H1 (cell line): ENCODE measurements around the gene INPP4A. TPM values are rescaled to one million over a fixed set of nuclear protein-coding genes. Genes with fewer than 3 reads are reported as not detected.

Experiments
- CTCF ChIA-PET: fragments of 300-600 bp; sonication (Branson Sonifier 250); formaldehyde crosslinking; loops from one replicate; lab custom pipeline; 2021; ENCODE audit not compliant: partially characterized antibody; lab: Charles Lee
- POLR2A ChIA-PET: fragments of 300-600 bp; sonication (Branson Sonifier 250); formaldehyde crosslinking; loops from one replicate; lab custom pipeline; 2021; ENCODE audit warnings: inconsistent platforms; ENCODE audit not compliant: partially characterized antibody; lab: Charles Lee
- DNase-seq, 2 experiments: peaks; one replicate each; pipeline versions ENCODE4 v3.0.0 to v3.0.0-alpha.2; 2010 to 2022; ENCODE audit warnings: low spot score in 2 of 2, low read depth in 1 of 2, mixed read lengths in 1 of 2
- FAIRE-seq: peaks from 2 replicates; lab custom pipeline; 2011; peaks lifted over from hg19 to GRCh38; lab: Jason Lieb, UNC
- H2AFZ ChIP-seq: 2 replicates; pipeline ENCODE4 v1.8.1; 2012; ENCODE audit warnings: low read length, inconsistent platforms
- H2AK5ac ChIP-seq: 2 replicates; pipeline ENCODE4 v1.6.1; 2013; ENCODE audit warnings: low read depth, low read length
- H2BK120ac ChIP-seq: replicated peaks from 2 replicates; pipeline ENCODE3; 2013; ENCODE audit warnings: low read depth, low read length, inconsistent platforms
- H2BK12ac ChIP-seq: 2 replicates; pipeline ENCODE4 v1.6.1; 2013; ENCODE audit warnings: low read depth, low read length
- H2BK15ac ChIP-seq: 2 replicates; pipeline ENCODE4 v1.6.1; 2013; ENCODE audit warnings: low read length
- H2BK20ac ChIP-seq: 2 replicates; pipeline ENCODE4 v1.6.1; 2013; ENCODE audit warnings: low read length
- H2BK5ac ChIP-seq: 2 replicates; pipeline ENCODE4 v1.6.1; 2013; ENCODE audit warnings: low read depth, low read length
- H3K14ac ChIP-seq: 2 replicates; pipeline ENCODE4 v1.6.1; 2013; ENCODE audit warnings: inconsistent platforms; ENCODE audit not compliant: insufficient read length
- H3K18ac ChIP-seq: 2 replicates; pipeline ENCODE4 v1.6.1; 2013; ENCODE audit warnings: low read length; ENCODE audit errors: extremely low read depth
- H3K23ac ChIP-seq: 2 replicates; pipeline ENCODE4 v1.6.1; 2013; ENCODE audit warnings: inconsistent platforms; ENCODE audit not compliant: insufficient read length
- H3K23me2 ChIP-seq: 2 replicates; pipeline ENCODE4 v1.6.1; 2013; ENCODE audit warnings: low read depth, low read length
- H3K27ac ChIP-seq: 2 replicates; pipeline ENCODE4 v1.6.1; 2011; ENCODE audit warnings: low read depth, low read length, inconsistent platforms
- H3K27me3 ChIP-seq, 4 experiments: replicated peaks in 1 of 4; 1 replicate in 1 of 4; 2 replicates in 3 of 4; pipeline versions ENCODE4 v1.6.1 to v1.8.1; 2011 to 2013; ENCODE audit warnings: low read length in 3 of 4, mild to moderate bottlenecking in 3 of 4, inconsistent platforms in 2 of 4, mixed read lengths in 2 of 4, moderate library complexity in 1 of 4; ENCODE audit not compliant: control insufficient read depth in 3 of 4, insufficient read depth in 3 of 4; ENCODE audit errors: extremely low read depth in 1 of 4
- H3K36me3 ChIP-seq, 4 experiments: 2 replicates each; pipeline versions ENCODE4 v1.6.1 to v1.8.1; 2011 to 2013; ENCODE audit warnings: mild to moderate bottlenecking in 4 of 4, low read length in 3 of 4, moderate library complexity in 2 of 4, control low read depth in 1 of 4, inconsistent platforms in 1 of 4; ENCODE audit not compliant: insufficient read depth in 4 of 4, control insufficient read depth in 2 of 4
- H3K4ac ChIP-seq: replicated peaks from 2 replicates; pipeline ENCODE3; 2013; ENCODE audit warnings: low read length, low read depth, mixed read lengths, inconsistent platforms; ENCODE audit not compliant: insufficient read length
- H3K4me1 ChIP-seq, 4 experiments: replicated peaks in 1 of 4; 1 replicate in 1 of 4; 2 replicates in 3 of 4; pipeline versions ENCODE4 v1.6.1 to v1.8.1; 2011 to 2013; ENCODE audit warnings: low read length in 3 of 4, inconsistent platforms in 2 of 4, mixed read lengths in 1 of 4; ENCODE audit not compliant: insufficient read depth in 4 of 4, control insufficient read depth in 3 of 4
- H3K4me2 ChIP-seq, 2 experiments: 2 replicates each; pipeline versions ENCODE4 v1.6.1 to v1.8.1; 2011 to 2013; ENCODE audit warnings: low read depth in 2 of 2, low read length in 2 of 2, control low read depth in 1 of 2, inconsistent platforms in 1 of 2, mild to moderate bottlenecking in 1 of 2; ENCODE audit not compliant: insufficient read depth in 1 of 2
- H3K4me3 ChIP-seq, 4 experiments: fragments of 200-600, 300-600 bp in 1 of 4; sonication (generic), shearing (Covaris generic), sonication (Bioruptor Twin) in 1 of 4; 2 replicates each; pipeline versions ENCODE4 v1.5.1 to v1.8.1; 2011 to 2016; ENCODE audit warnings: low read length in 4 of 4, low read depth in 3 of 4, control low read depth in 2 of 4, inconsistent platforms in 2 of 4, mild to moderate bottlenecking in 2 of 4, mixed read lengths in 1 of 4, moderate library complexity in 1 of 4; ENCODE audit not compliant: insufficient read depth in 2 of 4; ENCODE audit errors: extremely low read depth in 1 of 4
- H3K56ac ChIP-seq: replicated peaks from 2 replicates; pipeline ENCODE3; 2013; ENCODE audit warnings: low read depth, mild to moderate bottlenecking, mixed read lengths, low read length, inconsistent platforms; ENCODE audit not compliant: insufficient read length
- H3K79me1 ChIP-seq: 2 replicates; pipeline ENCODE4 v1.6.1; 2013; ENCODE audit warnings: low read depth, low read length, control low read depth
- H3K79me2 ChIP-seq, 2 experiments: 2 replicates each; pipeline versions ENCODE4 v1.6.1 to v1.8.1; 2012 to 2013; ENCODE audit warnings: low read length in 2 of 2, mild to moderate bottlenecking in 2 of 2, inconsistent platforms in 1 of 2; ENCODE audit not compliant: insufficient read depth in 2 of 2, control insufficient read depth in 1 of 2
- H3K9ac ChIP-seq, 4 experiments: replicated peaks in 1 of 4; 1 replicate in 1 of 4; 2 replicates in 3 of 4; pipeline versions ENCODE4 v1.6.1 to v1.8.1; 2011 to 2013; ENCODE audit warnings: low read depth in 3 of 4, low read length in 3 of 4, control low read depth in 2 of 4, mild to moderate bottlenecking in 2 of 4, moderate library complexity in 2 of 4, inconsistent platforms in 1 of 4; ENCODE audit errors: extremely low read depth in 1 of 4
- H3K9me3 ChIP-seq, 2 experiments: 2 replicates each; pipeline versions ENCODE4 v1.6.1 to v1.8.1; 2012 to 2013; ENCODE audit warnings: mild to moderate bottlenecking in 2 of 2, moderate library complexity in 2 of 2, control low read depth in 1 of 2, inconsistent platforms in 1 of 2, low read depth in 1 of 2, low read length in 1 of 2, mixed read lengths in 1 of 2; ENCODE audit not compliant: insufficient read depth in 2 of 2
- H4K20me1 ChIP-seq, 2 experiments: replicated peaks in 1 of 2; 2 replicates each; pipeline versions ENCODE3 to v1.8.1; 2011 to 2013; ENCODE audit warnings: inconsistent platforms in 2 of 2, low read length in 2 of 2, mild to moderate bottlenecking in 1 of 2; ENCODE audit not compliant: insufficient read depth in 2 of 2, control insufficient read depth in 1 of 2
- H4K5ac ChIP-seq: 2 replicates; pipeline ENCODE4 v1.6.1; 2013; ENCODE audit warnings: low read length, low read depth, mixed read lengths, inconsistent platforms; ENCODE audit not compliant: insufficient read length
- H4K8ac ChIP-seq: 2 replicates; pipeline ENCODE4 v1.8.0; 2013; ENCODE audit warnings: mild to moderate bottlenecking, moderate library complexity, low read length, inconsistent platforms; ENCODE audit not compliant: insufficient read depth; ENCODE audit errors: extremely low read depth
- H4K91ac ChIP-seq: replicated peaks from 2 replicates; pipeline ENCODE3; 2013; ENCODE audit warnings: low read length, mixed read lengths, inconsistent platforms; ENCODE audit not compliant: insufficient read length
- ASH2L ChIP-seq: fragments of 200-600, 300-600 bp; sonication (generic); IDR thresholded peaks from one replicate; pipeline ENCODE4 v1.7.1; 2017; ENCODE audit warnings: low read length
- BCL11A ChIP-seq, 2 experiments: IDR thresholded peaks; one replicate each; pipeline ENCODE4 v1.6.1; 2011; ENCODE audit warnings: low read depth in 2 of 2, low read length in 2 of 2, mild to moderate bottlenecking in 2 of 2
- BRCA1 ChIP-seq: IDR thresholded peaks from 2 replicates; pipeline ENCODE4 v1.6.1; 2012; ENCODE audit warnings: low read depth, low read length, improper control_type of control experiment
- CBX5 ChIP-seq: fragments of 300-800, 300-1000 bp; sonication (generic); IDR thresholded peaks from 2 replicates; pipeline ENCODE4 v1.7.1; 2016; ENCODE audit warnings: antibody characterized with exemption, low read length, low read depth
- CEBPB ChIP-seq: IDR thresholded peaks from 2 replicates; pipeline ENCODE4 v1.6.1; 2012; ENCODE audit warnings: low read depth, low read length
- CHD1 ChIP-seq: IDR thresholded peaks from 2 replicates; pipeline ENCODE4 v1.6.1; 2012; ENCODE audit warnings: low read depth, low read length, improper control_type of control experiment
- HDAC2 ChIP-seq, 2 experiments: fragments of 300-600 bp in 1 of 2; sonication (generic) in 1 of 2; IDR thresholded peaks; 2 replicates each; pipeline ENCODE4 v1.6.1; 2011 to 2012; ENCODE audit warnings: low read depth in 2 of 2, low read length in 2 of 2, mild to moderate bottlenecking in 2 of 2, moderate library complexity in 2 of 2, borderline replicate concordance in 1 of 2, inconsistent platforms in 1 of 2
- JUN ChIP-seq: IDR thresholded peaks from 2 replicates; pipeline ENCODE4 v1.6.1; 2011; ENCODE audit warnings: low read depth, mild to moderate bottlenecking, improper control_type of control experiment, low read length
- MAFK ChIP-seq: IDR thresholded peaks from 2 replicates; pipeline ENCODE4 v1.6.1; 2012; ENCODE audit warnings: low read depth, mild to moderate bottlenecking, improper control_type of control experiment, low read length
- POU5F1 ChIP-seq: IDR thresholded peaks from 2 replicates; pipeline ENCODE4 v1.6.1; 2011; ENCODE audit warnings: low read depth, mild to moderate bottlenecking, low read length, moderate library complexity
- RFX5 ChIP-seq: IDR thresholded peaks from 2 replicates; pipeline ENCODE4 v1.6.1; 2011; ENCODE audit warnings: low read depth, low read length, improper control_type of control experiment, borderline replicate concordance
- RXRA ChIP-seq: IDR thresholded peaks from 2 replicates; pipeline ENCODE4 v1.6.1; 2011; ENCODE audit warnings: low read depth, mild to moderate bottlenecking, low read length, moderate library complexity; ENCODE audit not compliant: insufficient read depth
- SUZ12 ChIP-seq: fragments of 200-600 bp; sonication (generic); IDR thresholded peaks from 2 replicates; pipeline ENCODE4 v1.6.1; 2012; ENCODE audit warnings: mild to moderate bottlenecking, inconsistent platforms, low read length, moderate library complexity, mixed read lengths
- TAF7 ChIP-seq: optimal IDR thresholded peaks from 2 replicates; pipeline ENCODE3; 2011; ENCODE audit warnings: low read depth, mild to moderate bottlenecking, inconsistent platforms, low read length, moderate library complexity, borderline replicate concordance
- ZNF274 ChIP-seq: IDR thresholded peaks from 2 replicates; pipeline ENCODE4 v1.7.0; 2012; ENCODE audit warnings: low read length, borderline replicate concordance; ENCODE audit errors: extremely low read depth
- WGBS, 2 experiments: shearing (Covaris generic) in 1 of 2; methylation state at CpG; one replicate each; pipeline versions ENCODE4 v1.1.6 to v1.1.7; 2013 to 2015; ENCODE audit warnings: low lambda C conversion rate in 2 of 2, mixed read lengths in 2 of 2, inconsistent platforms in 1 of 2, low coverage in 1 of 2, missing lambda C conversion rate in 1 of 2; ENCODE audit not compliant: insufficient replicate concordance in 2 of 2, insufficient coverage in 1 of 2, insufficient read length in 1 of 2; ENCODE audit errors: extremely low coverage in 1 of 2, missing lambda C conversion rate in 1 of 2; 5-methylcytosine and 5-hydroxymethylcytosine counted together
- polyA plus RNA-seq, 7 experiments: library from polyadenylated mRNA; depleted of rRNA in 3 of 7; stranded (reverse) in 5 of 7; unstranded in 2 of 7; fragments of >200 nt in 5 of 7; fragments of 200-250 nt in 2 of 7; gene quantifications; 1 replicate in 5 of 7; 2 replicates in 1 of 7; 4 replicates in 1 of 7; pipeline versions ENCODE4 v1.2.1 to v1.2.3, GENCODE V29; 2011 to 2013; ENCODE audit warnings: missing spikeins in 2 of 7, mixed read lengths in 2 of 7
- total RNA-seq: library from RNA; stranded (reverse); fragmentation: NEBNext Ultra II Directional; extraction: Animal tissue kit (Norgen Biotek cat#: 25700); gene quantifications from 2 replicates; pipeline ENCODE4 v1.2.1, GENCODE V29; 2021

Gene INPP4A
- total and polyA plus RNA-seq, 2 of the 8 experiments (the other 6 are each of a cell fraction or from before 2014, with no cell fraction given), result 25.6 to 34.3 TPM

GRCh38 chr2:98500561-98500960 lies 55.9 kb downstream of the INPP4A start:
- Histone ChIP-seq H3K36me3 (peaks cover 0 to 3% (median 0%) of the 10 kb centered on the region in 4 experiments; a peak in 2 of 8 replicates), H3K23ac (no peak overlapping the region), H4K91ac (no peak overlapping the region), H2BK5ac (no peak overlapping the region), H3K56ac (no peak overlapping the region), H2BK12ac (no peak overlapping the region), H3K27me3 (no peaks in the 10 kb centered on the region), H3K79me2 (peaks cover 0 to 26% of the 10 kb centered on the region in 2 experiments; a peak in 2 of 4 replicates), H3K14ac (no peak overlapping the region), H3K27ac (no peak overlapping the region), H3K4me2 (no peak overlapping the region), H4K20me1 (peaks cover 0 to 7% of the 10 kb centered on the region in 2 experiments), H2AK5ac (no peak overlapping the region), H3K18ac (no peak overlapping the region), H3K9ac (no peak overlapping the region), H3K9me3 (peaks cover 3 to 8% of the 10 kb centered on the region in 2 experiments; a peak in 3 of 4 replicates), H4K5ac (no peak overlapping the region), H2AFZ (no peak overlapping the region), H3K79me1 (peaks cover 5% of the 10 kb centered on the region; the same call in 1 of the 2 replicates), H3K4ac (no peak overlapping the region), H3K4me1 (peaks cover 0 to 3% (median under 1%) of the 10 kb centered on the region in 4 experiments; a peak in 3 of 7 replicates), H4K8ac (no peak overlapping the region), H3K4me3 (no peak overlapping the region), H2BK20ac (no peak overlapping the region), H2BK120ac (no peak overlapping the region), H3K23me2 (no peaks in the 10 kb centered on the region), H2BK15ac (no peak overlapping the region)
- ChIA-PET POLR2A (no interaction called here), CTCF (interaction anchor here (1.5 to 1.8 kb wide), 2 partner anchors 12 to 14 kb away, joined by 3 to 10 read pairs; no protein-coding TSS in a partner anchor)
- WGBS, 2 experiments, result 100% methylated on average over 1 of the region's 1 CpG; no CpG with 5 or more reads in 1 of the 2 experiments
- no peak for DNase-seq
- no peak for FAIRE-seq
- TF ChIP-seq MAFK (no peak), CEBPB (no peak), TAF7 (no peak), CHD1 (no peak), POU5F1 (no peak), SUZ12 (no peak), BCL11A (IDR thresholded peaks at IDR 0.05; ENCODE audit: low read depth in 2 of 2, low read length in 2 of 2) (no peak), CBX5 (no peak), JUN (no peak), RFX5 (no peak), ASH2L (no peak), RXRA (no peak), ZNF274 (no peak), BRCA1 (no peak), HDAC2 (IDR thresholded peaks at IDR 0.05; ENCODE audit: borderline replicate concordance in 1 of 2, low read depth in 2 of 2, low read length in 2 of 2) (no peak)
